Glutamatergic neuron (in vitro differentiated cells): Measurements from ENCODE around the gene CABLES2. TPM values are rescaled to one million over a fixed set of nuclear protein-coding genes. Genes with fewer than 3 reads are reported as not detected.

Experiments
- DNase-seq: peaks from one replicate; pipeline ENCODE4 v3.0.0; 2022
- H3K27ac Mint-ChIP-seq: one replicate; pipeline ENCODE4 v1.8.0; 2020; ENCODE audit warnings: mild to moderate bottlenecking, mixed read lengths, inconsistent platforms; ENCODE audit not compliant: unreplicated experiment
- H3K27me3 Mint-ChIP-seq: one replicate; pipeline ENCODE4 v1.8.0; 2020; ENCODE audit warnings: mild to moderate bottlenecking, moderate library complexity, mixed read lengths, inconsistent platforms; ENCODE audit not compliant: unreplicated experiment
- H3K36me3 Mint-ChIP-seq: one replicate; pipeline ENCODE4 v1.8.0; 2020; ENCODE audit warnings: mild to moderate bottlenecking, mixed read lengths, inconsistent platforms; ENCODE audit not compliant: unreplicated experiment
- H3K4me1 Mint-ChIP-seq: one replicate; pipeline ENCODE4 v1.8.0; 2020; ENCODE audit warnings: mild to moderate bottlenecking, low read depth, mixed read lengths, inconsistent platforms; ENCODE audit not compliant: unreplicated experiment
- H3K4me3 Mint-ChIP-seq: one replicate; pipeline ENCODE4 v1.8.0; 2020; ENCODE audit warnings: mild to moderate bottlenecking, mixed read lengths, inconsistent platforms; ENCODE audit not compliant: unreplicated experiment
- H3K9me3 Mint-ChIP-seq: one replicate; pipeline ENCODE4 v1.8.0; 2020; ENCODE audit warnings: mild to moderate bottlenecking, moderate library complexity, mixed read lengths, inconsistent platforms; ENCODE audit not compliant: unreplicated experiment
- total RNA-seq: library from RNA; stranded (reverse); fragmentation: NEBNext Ultra II Directional; extraction: Animal tissue kit (Norgen Biotek cat#: 25700); gene quantifications from one replicate; pipeline ENCODE4 v1.2.1, GENCODE V29; 2021; ENCODE audit not compliant: unreplicated experiment
- TF ChIP-seq, protein P1 (sequence below): fragments of 200-600 bp; sonication (generic); IDR thresholded peaks from one replicate; pipeline ENCODE4 v1.5.0; 2021; ENCODE audit not compliant: partially characterized antibody, unreplicated experiment

CABLES2 gene
- total RNA-seq, 1 donor from 2014 or later = 25.3 TPM

DNA sequence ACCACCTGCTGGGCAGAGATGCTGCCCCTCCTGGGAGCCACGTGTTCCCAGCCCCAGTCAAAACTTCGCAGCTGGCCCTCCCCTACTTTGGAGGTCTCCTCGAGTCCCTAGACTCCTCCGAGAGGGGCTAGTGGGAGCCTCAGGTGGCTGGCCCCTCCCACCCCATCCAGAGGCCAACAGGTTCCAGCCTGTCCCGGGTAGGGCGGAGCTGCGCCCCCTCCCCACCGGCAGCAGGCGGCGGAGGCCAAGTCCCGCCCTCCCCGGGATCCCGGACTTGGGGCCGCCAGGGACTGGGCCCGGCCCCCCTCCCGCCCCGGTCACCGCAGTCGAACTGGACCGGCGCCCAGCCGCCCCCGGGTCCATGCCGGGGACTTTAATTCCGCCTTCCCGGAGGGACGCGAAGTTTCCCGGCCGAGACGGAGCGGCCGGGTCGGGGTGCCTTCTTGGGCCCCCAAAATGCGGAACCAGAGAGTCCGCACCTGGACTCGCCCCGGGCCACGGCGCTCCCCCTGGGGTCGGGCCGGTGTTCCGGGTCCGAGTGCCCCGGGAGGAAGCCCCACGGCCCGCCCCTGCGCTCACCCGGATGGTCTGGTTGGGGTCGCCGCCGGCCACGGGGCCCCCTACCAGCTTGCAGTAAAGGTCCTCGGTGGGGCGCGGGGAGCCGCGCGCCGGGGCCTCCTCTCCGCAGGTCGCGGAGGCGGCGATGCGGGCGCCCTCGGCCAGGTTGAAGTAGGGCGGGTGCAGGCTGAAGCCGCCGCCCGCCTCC is 40.5 kb downstream of the CABLES2 start:
- Mint-ChIP-seq H3K9me3 (peaks cover 6% of the 10 kb centered on the region), H3K27me3 (peaks cover 10% of the 10 kb centered on the region), H3K27ac (no peak overlapping the region), H3K4me3 (peak overlapping the region; percentile 84), H3K4me1 (peaks cover 8% of the 10 kb centered on the region), H3K36me3 (no peaks in the 10 kb centered on the region)
- DNase-seq = peak; percentile 52
- TF ChIP-seq, protein P1, sequence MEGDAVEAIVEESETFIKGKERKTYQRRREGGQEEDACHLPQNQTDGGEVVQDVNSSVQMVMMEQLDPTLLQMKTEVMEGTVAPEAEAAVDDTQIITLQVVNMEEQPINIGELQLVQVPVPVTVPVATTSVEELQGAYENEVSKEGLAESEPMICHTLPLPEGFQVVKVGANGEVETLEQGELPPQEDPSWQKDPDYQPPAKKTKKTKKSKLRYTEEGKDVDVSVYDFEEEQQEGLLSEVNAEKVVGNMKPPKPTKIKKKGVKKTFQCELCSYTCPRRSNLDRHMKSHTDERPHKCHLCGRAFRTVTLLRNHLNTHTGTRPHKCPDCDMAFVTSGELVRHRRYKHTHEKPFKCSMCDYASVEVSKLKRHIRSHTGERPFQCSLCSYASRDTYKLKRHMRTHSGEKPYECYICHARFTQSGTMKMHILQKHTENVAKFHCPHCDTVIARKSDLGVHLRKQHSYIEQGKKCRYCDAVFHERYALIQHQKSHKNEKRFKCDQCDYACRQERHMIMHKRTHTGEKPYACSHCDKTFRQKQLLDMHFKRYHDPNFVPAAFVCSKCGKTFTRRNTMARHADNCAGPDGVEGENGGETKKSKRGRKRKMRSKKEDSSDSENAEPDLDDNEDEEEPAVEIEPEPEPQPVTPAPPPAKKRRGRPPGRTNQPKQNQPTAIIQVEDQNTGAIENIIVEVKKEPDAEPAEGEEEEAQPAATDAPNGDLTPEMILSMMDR = no peak

DNA sequence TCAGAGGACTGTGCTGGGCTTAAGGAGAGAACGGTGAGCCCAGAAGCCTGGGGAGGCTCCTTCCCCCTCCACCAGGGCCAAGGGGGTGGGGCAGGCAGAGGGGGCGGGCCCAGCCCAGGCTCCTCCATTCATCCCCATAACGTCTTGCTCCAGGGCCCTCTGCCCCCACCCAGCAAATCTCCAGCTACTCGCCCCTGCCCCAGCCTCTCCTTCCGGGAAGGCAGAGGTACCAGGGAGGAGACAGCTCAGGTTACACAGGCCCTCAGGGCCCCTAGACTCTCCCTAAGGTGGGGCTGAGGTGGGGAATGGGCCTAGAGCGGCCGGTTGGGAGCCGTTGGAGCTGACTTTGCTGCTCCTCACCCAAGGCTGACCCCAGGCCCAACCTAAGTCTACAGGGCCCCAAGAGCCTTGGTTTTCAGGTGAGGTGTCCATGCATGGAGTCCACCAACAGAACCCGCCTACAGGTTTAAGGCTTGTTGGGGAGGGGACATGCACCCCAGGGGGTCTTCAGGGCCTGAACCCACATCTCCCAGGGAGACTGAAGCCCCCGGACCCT is 41.2 kb downstream of the CABLES2 start:
- Mint-ChIP-seq H3K36me3 (no peaks in the 10 kb centered on the region), H3K27me3 (peaks cover 10% of the 10 kb centered on the region), H3K9me3 (peaks cover 6% of the 10 kb centered on the region), H3K27ac (no peak overlapping the region), H3K4me3 (peak overlapping the region; percentile 84), H3K4me1 (peaks cover 8% of the 10 kb centered on the region)
- TF ChIP-seq, protein P1 = no peak
- DNase-seq = peak; percentile 44

DNA sequence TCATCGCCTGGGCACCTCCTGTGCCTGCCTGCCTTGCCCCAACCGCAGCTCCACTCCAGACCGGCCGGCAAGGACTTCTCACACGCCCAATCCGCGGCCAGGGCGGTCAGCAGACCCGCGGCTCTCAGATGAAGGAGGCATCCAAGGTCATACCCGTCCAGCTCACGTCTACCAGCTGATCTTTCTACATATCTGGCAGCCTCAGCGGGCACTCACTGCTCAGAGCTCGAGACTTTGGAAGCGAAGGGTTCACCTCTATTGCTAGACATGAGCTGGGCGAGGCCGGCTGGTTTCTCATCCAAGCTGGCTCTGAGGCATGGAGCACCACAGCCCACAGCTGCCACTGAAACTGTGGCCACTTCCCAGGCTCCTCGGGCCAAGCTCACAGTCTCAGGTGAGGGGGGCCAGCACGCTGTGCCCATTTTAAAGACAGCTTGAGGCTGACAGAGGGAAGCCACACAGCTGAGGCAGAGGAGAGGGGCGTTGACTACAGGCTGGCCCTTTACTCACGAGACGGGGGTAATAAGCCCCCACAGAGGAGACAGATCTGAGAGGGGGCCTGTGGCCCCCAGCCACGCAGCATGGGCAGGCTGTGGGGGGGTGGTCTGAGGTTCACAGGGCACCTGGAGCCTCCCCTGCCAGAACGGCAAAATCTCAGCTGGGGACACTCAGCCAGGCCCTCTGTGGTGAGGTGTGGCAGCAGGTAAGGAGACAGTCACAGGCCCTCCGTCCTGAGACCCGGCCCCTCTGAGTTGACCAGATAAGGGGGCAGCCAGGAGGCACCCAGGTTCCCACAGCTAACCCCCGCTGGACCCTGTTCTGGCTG is 42.0 kb downstream of the CABLES2 start:
- peak overlapping the region; percentile 84 for H3K4me3 Mint-ChIP-seq
- H3K4me1 Mint-ChIP-seq = peaks cover 7% of the 10 kb centered on the region

DNA sequence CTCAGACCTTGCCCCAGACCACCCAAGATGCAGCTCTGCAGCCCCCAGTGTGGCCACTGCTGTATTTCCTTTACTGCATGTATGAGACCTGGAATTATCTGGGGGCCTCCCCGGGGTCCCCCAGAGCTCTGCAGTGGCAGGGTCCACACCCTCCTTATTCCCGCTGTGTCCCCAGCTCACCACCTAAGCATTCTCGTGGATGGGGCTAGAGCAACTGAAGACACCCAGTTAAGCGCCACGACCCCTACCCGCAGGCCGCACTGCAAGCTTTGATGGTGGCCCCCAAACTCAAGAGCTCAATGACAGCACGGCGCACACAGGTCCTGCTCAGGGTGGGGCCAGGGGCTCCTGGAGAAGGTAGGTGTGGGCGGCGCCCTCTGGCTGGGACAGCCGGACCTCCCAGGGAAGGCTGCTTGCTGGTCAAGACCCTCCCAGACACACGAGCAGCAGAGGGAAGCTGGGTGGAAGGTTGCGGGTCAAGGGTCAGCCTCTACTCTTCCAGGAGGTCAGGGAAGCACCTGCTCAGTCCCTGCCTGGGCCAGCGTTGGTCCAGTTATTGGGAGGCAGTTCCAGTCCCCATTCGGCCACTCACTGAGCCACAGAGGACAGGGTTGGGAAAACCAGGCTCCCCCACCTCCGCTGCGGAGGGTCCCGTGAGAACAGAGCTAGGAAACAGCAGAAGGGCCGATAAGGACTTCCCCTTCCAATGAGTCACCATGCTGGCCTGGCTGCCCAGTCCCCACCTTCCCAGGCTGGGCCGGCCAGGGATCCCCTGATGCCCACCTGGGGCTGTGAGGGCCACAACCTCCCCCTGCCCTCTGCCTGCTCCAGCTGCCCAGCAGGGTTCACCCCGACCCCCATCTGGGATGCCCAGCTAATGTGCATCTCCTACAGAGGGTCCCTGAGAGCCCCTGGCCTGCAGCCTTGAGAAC is 42.9 kb downstream of the CABLES2 start:
- H3K9me3 Mint-ChIP-seq = peaks cover 3% of the 10 kb centered on the region
- peak overlapping the region; percentile 84 for H3K4me3 Mint-ChIP-seq
- peaks cover 4% of the 10 kb centered on the region for H3K4me1 Mint-ChIP-seq
- DNase-seq = peak; percentile 67
- TF ChIP-seq, protein P1 = no peak
- peaks cover 6% of the 10 kb centered on the region for H3K27me3 Mint-ChIP-seq
- H3K27ac Mint-ChIP-seq = peak overlapping the region; percentile 64
- H3K36me3 Mint-ChIP-seq = no peaks in the 10 kb centered on the region

More for the DNA sequence above, 42.0 kb downstream of the CABLES2 start:
- H3K27me3 Mint-ChIP-seq = peaks cover 10% of the 10 kb centered on the region
- H3K27ac Mint-ChIP-seq = peak overlapping the region; percentile 28
- DNase-seq = peak; percentile 28
- H3K36me3 Mint-ChIP-seq = no peaks in the 10 kb centered on the region
- peaks cover 6% of the 10 kb centered on the region for H3K9me3 Mint-ChIP-seq
- TF ChIP-seq, protein P1 = no peak
